HL-60 (cell line): ENCODE data around the gene MGAT4B.

ENCODE experiments used
- DNase-seq, 2 experiments: peaks; one replicate each; pipeline ENCODE4 v3.0.0-alpha.2; 2010 to 2020; ENCODE audit warnings: low read depth in 1 of 2, low spot score in 1 of 2
- H3K27ac ChIP-seq: fragments of 250-450 bp; sonication (Bioruptor Pico); replicated peaks from 2 replicates; pipeline ENCODE4 v1.5.1; 2020; ENCODE audit warnings: mild to moderate bottlenecking, moderate library complexity
- H3K27me3 ChIP-seq: fragments of 250-450 bp; sonication (Bioruptor Pico); 2 replicates; pipeline ENCODE4 v1.5.1; 2021; ENCODE audit warnings: mild to moderate bottlenecking, moderate library complexity; ENCODE audit not compliant: insufficient read depth, poor library complexity, severe bottlenecking
- H3K4me3 ChIP-seq: replicated peaks from 2 replicates; pipeline ENCODE4 v1.5.1; 2011; ENCODE audit warnings: mild to moderate bottlenecking, control low read depth, low read length; ENCODE audit not compliant: insufficient read depth
- GABPA ChIP-seq: IDR thresholded peaks from 2 replicates; pipeline ENCODE4 v1.6.1; 2012; ENCODE audit warnings: low read depth
- POLR2AphosphoS5 ChIP-seq: IDR thresholded peaks from 2 replicates; pipeline ENCODE4 v1.6.1; 2012; ENCODE audit warnings: low read depth
- REST ChIP-seq: IDR thresholded peaks from 2 replicates; pipeline ENCODE4 v1.6.1; 2012; ENCODE audit warnings: low read depth; ENCODE audit not compliant: insufficient replicate concordance
- SPI1 ChIP-seq: IDR thresholded peaks from 2 replicates; pipeline ENCODE4 v1.6.1; 2012; ENCODE audit warnings: low read depth, mild to moderate bottlenecking, borderline replicate concordance
- TF ChIP-seq, protein P1 (sequence below): IDR thresholded peaks from one replicate; pipeline ENCODE4 v1.5.1; 2011; ENCODE audit warnings: low read length, control low read depth, inconsistent platforms; ENCODE audit not compliant: insufficient read depth

The MGAT4B gene

DNA sequence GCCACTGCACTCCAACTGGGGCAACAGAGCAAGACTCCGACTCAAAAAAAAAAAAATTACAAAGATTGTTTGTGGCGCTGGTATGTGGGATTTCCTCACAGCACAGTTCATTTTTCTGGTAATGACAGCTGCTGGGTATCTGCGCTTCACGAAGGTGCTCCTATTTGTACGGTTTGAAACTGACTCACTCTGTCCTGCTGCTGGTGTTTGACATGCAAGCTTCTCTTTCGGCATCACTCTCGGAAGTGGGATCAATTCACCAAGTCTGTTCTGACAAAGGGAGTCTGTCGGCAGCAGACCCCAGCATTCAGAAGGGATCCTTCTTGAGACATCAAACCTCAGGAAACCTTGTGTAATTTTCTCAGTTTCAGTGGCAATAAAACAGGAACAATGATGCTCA is 47.7 kb downstream of the MGAT4B start:
- DNase-seq: peak; percentile 79 to 85
- TF ChIP-seq, protein P1, sequence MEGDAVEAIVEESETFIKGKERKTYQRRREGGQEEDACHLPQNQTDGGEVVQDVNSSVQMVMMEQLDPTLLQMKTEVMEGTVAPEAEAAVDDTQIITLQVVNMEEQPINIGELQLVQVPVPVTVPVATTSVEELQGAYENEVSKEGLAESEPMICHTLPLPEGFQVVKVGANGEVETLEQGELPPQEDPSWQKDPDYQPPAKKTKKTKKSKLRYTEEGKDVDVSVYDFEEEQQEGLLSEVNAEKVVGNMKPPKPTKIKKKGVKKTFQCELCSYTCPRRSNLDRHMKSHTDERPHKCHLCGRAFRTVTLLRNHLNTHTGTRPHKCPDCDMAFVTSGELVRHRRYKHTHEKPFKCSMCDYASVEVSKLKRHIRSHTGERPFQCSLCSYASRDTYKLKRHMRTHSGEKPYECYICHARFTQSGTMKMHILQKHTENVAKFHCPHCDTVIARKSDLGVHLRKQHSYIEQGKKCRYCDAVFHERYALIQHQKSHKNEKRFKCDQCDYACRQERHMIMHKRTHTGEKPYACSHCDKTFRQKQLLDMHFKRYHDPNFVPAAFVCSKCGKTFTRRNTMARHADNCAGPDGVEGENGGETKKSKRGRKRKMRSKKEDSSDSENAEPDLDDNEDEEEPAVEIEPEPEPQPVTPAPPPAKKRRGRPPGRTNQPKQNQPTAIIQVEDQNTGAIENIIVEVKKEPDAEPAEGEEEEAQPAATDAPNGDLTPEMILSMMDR: no peak
- TF ChIP-seq POLR2AphosphoS5 (no peak; the same call in 1 of the 2 replicates), SPI1 (no peak)
- Histone ChIP-seq H3K27me3 (no peaks in the 10 kb centered on the region), H3K4me3 (no peak overlapping the region), H3K27ac (peak overlapping the region; percentile 58)

DNA sequence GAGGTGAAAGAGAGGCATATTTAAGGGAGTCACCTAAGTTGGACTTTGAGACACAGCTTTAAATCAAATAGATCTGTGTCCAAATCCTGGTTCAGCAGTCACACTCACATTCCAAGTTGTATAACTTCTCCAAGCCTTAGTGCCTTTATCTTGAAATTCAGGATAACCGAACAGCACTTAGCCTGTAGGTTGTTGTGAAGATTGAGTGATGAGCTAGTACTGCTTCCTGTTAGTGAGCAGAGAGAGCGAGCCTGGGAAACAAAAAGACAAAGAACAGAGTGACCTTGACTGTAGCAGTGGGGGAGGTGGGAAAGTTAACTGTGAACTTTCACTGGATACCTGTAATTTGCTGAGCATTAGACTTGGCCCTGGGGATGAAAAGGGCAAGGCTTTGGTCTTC is 51.6 kb downstream of the MGAT4B start:
- Histone ChIP-seq H3K27ac (no peak overlapping the region), H3K4me3 (no peak overlapping the region), H3K27me3 (no peaks in the 10 kb centered on the region)
- TF ChIP-seq SPI1 (no peak), POLR2AphosphoS5 (no peak), GABPA (no peak), REST (no peak)
- TF ChIP-seq, protein P1: no peak
- DNase-seq: no peak

DNA sequence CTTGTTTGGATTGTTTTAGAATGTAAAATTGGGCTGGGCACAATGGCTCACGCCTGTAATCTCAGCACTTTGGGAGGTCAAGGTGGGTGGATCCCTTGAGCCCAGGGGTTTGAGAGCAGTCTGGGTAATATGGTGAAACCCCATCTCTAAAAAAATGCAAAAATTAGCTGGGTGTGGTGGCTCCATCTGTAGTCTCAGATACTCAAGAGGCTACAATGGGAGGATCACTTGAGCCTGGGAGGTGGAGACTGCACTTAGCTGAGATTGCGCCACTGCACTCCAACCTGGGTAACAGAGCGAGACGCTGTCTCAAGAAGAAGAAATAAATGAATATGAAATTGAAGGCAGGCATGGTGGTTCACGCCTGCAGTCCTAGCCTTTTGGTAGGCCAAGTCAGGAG is 52.7 kb downstream of the MGAT4B start:
- H3K27me3 ChIP-seq: no peaks in the 10 kb centered on the region
- no peak overlapping the region for H3K4me3 ChIP-seq
- no peak for DNase-seq
- TF ChIP-seq REST: no peak
- no peak for TF ChIP-seq POLR2AphosphoS5
- H3K27ac ChIP-seq: no peak overlapping the region

DNA sequence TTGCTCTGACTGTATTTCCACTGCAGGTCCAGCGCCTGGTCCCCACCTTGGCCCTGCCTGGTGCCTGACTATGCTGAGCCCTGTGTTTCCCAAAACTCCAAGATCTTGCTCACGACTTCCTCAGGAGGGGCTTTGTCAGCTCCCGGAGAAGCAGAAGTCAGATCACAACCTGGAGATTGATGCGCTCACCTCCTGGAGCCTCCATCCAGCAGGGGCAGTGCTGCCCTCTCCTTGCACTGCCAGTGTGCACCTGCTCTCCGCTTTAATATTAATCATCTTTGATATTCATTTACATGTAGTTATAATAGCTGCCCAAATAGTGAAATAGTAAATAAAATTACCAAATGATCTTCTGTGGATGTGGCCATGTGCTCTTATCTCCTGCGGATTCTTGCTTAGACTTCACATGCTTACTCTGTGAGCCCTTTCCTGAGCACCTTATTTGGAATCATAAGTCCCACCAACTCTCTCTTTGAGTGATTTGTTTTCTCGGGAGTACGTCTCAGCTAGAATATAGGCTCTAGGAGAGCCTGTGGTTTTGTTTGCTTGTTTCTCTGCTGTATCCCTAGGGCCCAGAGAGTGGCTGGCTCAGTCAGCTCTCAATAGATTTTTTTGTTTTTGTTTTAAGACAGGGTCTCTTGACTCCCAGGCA is 56.7 kb downstream of the MGAT4B start:
- Histone ChIP-seq H3K27ac (no peak overlapping the region), H3K27me3 (no peaks in the 10 kb centered on the region), H3K4me3 (no peak overlapping the region)
- DNase-seq: no peak
- TF ChIP-seq, protein P1: no peak
- TF ChIP-seq POLR2AphosphoS5 (no peak), SPI1 (no peak), GABPA (no peak), REST (no peak)
